Ovary (tissue), 3 donors: ENCODE measurements around the gene ERH.

Experiments
- POLR2A ChIP-seq: fragments of 450-650 bp; IDR thresholded peaks from one replicate; pipeline ENCODE4 v1.6.1; 2017; ENCODE audit warnings: antibody characterized with exemption, mild to moderate bottlenecking, moderate library complexity
- TF ChIP-seq, protein P1 (sequence below), 3 donors: fragments of 450-650 bp in 2 of 3; fragments of 200-600 bp in 1 of 3; IDR thresholded peaks; one replicate each; pipeline versions ENCODE4 v1.5.1 to v1.8.0; 2016 to 2022; ENCODE audit warnings: antibody characterized with exemption in 3 of 3, mild to moderate bottlenecking in 1 of 3
- donor health status: DM: no; HTN: no; CAD: no.

DNA sequence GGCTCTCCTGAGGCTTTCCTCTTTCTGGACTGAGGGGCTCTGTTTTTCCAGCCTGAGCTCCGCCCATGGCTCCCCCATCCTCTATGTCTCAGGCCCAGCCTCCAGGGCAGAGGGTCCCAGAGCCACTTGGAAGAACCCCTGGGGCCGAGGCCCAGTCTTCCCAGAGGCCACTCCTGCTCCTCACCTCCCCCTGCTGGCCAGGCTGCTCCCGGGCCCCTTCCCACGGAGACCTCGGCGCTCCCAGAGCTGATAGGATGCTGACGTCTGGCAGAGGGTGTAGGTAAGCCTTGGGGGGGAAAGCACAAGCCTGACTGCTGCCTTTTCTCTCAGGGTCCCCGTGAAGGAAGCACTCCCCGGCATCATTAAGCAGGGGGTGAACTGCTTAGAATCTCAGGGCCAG lies 51.4 kb downstream of the ERH start:
- no peak for TF ChIP-seq POLR2A
- TF ChIP-seq, protein P1, sequence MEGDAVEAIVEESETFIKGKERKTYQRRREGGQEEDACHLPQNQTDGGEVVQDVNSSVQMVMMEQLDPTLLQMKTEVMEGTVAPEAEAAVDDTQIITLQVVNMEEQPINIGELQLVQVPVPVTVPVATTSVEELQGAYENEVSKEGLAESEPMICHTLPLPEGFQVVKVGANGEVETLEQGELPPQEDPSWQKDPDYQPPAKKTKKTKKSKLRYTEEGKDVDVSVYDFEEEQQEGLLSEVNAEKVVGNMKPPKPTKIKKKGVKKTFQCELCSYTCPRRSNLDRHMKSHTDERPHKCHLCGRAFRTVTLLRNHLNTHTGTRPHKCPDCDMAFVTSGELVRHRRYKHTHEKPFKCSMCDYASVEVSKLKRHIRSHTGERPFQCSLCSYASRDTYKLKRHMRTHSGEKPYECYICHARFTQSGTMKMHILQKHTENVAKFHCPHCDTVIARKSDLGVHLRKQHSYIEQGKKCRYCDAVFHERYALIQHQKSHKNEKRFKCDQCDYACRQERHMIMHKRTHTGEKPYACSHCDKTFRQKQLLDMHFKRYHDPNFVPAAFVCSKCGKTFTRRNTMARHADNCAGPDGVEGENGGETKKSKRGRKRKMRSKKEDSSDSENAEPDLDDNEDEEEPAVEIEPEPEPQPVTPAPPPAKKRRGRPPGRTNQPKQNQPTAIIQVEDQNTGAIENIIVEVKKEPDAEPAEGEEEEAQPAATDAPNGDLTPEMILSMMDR (IDR thresholded peaks at IDR 0.05), result no peak
